IPS-18c (cell line): ENCODE measurements around the gene SLC19A3.
"Not testable (repeated sequence)": the region's sequence is repeated elsewhere in the genome, so short reads cannot be mapped to it uniquely, and the experiment has no call there.

Source experiments
- H3K4me3 ChIP-seq: 2 replicates; pipeline ENCODE4 v1.7.0; 2013; ENCODE audit warnings: low read depth, mild to moderate bottlenecking, low read length, moderate library complexity; ENCODE audit not compliant: insufficient read depth
- H3K9me3 ChIP-seq: one replicate; pipeline ENCODE4 v1.6.1; 2013; ENCODE audit warnings: mild to moderate bottlenecking, low read length, moderate library complexity; ENCODE audit not compliant: control insufficient read depth, insufficient read depth

SLC19A3 gene

GRCh38 chr2:227717687-227718567, at the start of gene SLC19A3:
Gene SLC19A3, minus strand, starts transcription at chr2:227718028. Its CDS starts 15,710 bp downstream, at chr2:227702318.
- H3K9me3 ChIP-seq, result no peaks in the 10 kb centered on the region
- H3K4me3 ChIP-seq, result peak within 1 kb of the TSS; percentile 64

- H3K9me3 ChIP-seq, result no peaks in the 10 kb centered on the region
- H3K4me3 ChIP-seq, result no peak overlapping the region
Observed at GRCh38 chr2:227766373-227766883, 48.6 kb upstream of the SLC19A3 start.

GRCh38 chr2:227765788-227766372, 48.1 kb upstream of the SLC19A3 start:
- no peaks in the 10 kb centered on the region for H3K9me3 ChIP-seq

GRCh38 chr2:227761740-227762476, 44.1 kb upstream of the SLC19A3 start:
- H3K9me3 ChIP-seq, result no peaks in the 10 kb centered on the region
- H3K4me3 ChIP-seq, result no peak overlapping the region

More at GRCh38 chr2:227765788-227766372, 48.1 kb upstream of the SLC19A3 start:
- H3K4me3 ChIP-seq, result no peak overlapping the region

- H3K4me3 ChIP-seq, result no peak overlapping the region
- H3K9me3 ChIP-seq, result no peaks in the 10 kb centered on the region
Observed at GRCh38 chr2:227759411-227760118, 41.7 kb upstream of the SLC19A3 start.

GRCh38 chr2:227756261-227756660, 38.4 kb upstream of the SLC19A3 start:
- H3K9me3 ChIP-seq, H3K4me3 ChIP-seq: not testable (repeated sequence)

- no peak overlapping the region for H3K4me3 ChIP-seq
- H3K9me3 ChIP-seq, result no peaks in the 10 kb centered on the region
Observed at GRCh38 chr2:227748079-227748478, 30.3 kb upstream of the SLC19A3 start.

- no peaks in the 10 kb centered on the region for H3K9me3 ChIP-seq
- no peak within 1 kb of the TSS for H3K4me3 ChIP-seq
Observed at GRCh38 chr2:227745594-227745993, 27.8 kb upstream of the SLC19A3 start, which contains the start of gene SCYGR8. Gene SCYGR8, plus strand, starts transcription at chr2:227745894. Its CDS starts 0 bp downstream, at chr2:227745894.

- not testable (repeated sequence) for H3K9me3 ChIP-seq
Observed at GRCh38 chr2:227740705-227741104, 22.9 kb upstream of the SLC19A3 start.

GRCh38 chr2:227739351-227739750, 21.5 kb upstream of the SLC19A3 start:
- Histone ChIP-seq H3K9me3 (no peaks in the 10 kb centered on the region), H3K4me3 (no peak overlapping the region)

More at GRCh38 chr2:227740705-227741104, 22.9 kb upstream of the SLC19A3 start:
- not testable (repeated sequence) for H3K4me3 ChIP-seq

GRCh38 chr2:227728035-227728434, 10.2 kb upstream of the SLC19A3 start, which contains the start of gene SCYGR7:
Gene SCYGR7, plus strand, starts transcription at chr2:227728335. Its CDS starts 0 bp downstream, at chr2:227728335.
- H3K9me3 ChIP-seq, result no peaks in the 10 kb centered on the region
- H3K4me3 ChIP-seq, result no peak within 1 kb of the TSS

GRCh38 chr2:227724394-227725039, 6.7 kb upstream of the SLC19A3 start, which contains the start of gene SCYGR6:
Gene SCYGR6, minus strand, starts transcription at chr2:227724757. Its CDS starts 0 bp downstream, at chr2:227724757.
- Histone ChIP-seq H3K9me3 (no peaks in the 10 kb centered on the region), H3K4me3 (no peak within 1 kb of the TSS)

GRCh38 chr2:227722821-227723220, 5.0 kb upstream of the SLC19A3 start:
- H3K9me3 ChIP-seq, H3K4me3 ChIP-seq: not testable (repeated sequence)

GRCh38 chr2:227720680-227721079, 2.9 kb upstream of the SLC19A3 start:
- Histone ChIP-seq H3K9me3 (no peaks in the 10 kb centered on the region), H3K4me3 (no peak overlapping the region)

GRCh38 chr2:227719641-227720040, 1.8 kb upstream of the SLC19A3 start:
- Histone ChIP-seq H3K4me3 (no peak overlapping the region), H3K9me3 (no peaks in the 10 kb centered on the region)

GRCh38 chr2:227716501-227716900, 1.3 kb downstream of the SLC19A3 start:
- Histone ChIP-seq H3K9me3 (no peaks in the 10 kb centered on the region), H3K4me3 (no peak overlapping the region)
